ENCODE results near the gene NUDT22. TPM values are rescaled to one million over a fixed set of nuclear protein-coding genes. Genes with fewer than 3 reads are reported as not detected.

NUDT22 gene
- total and polyA plus RNA-seq, 2 donors (not counting 1 experiment from before 2014, with no cell fraction given): 104 to 139 TPM

DNA sequence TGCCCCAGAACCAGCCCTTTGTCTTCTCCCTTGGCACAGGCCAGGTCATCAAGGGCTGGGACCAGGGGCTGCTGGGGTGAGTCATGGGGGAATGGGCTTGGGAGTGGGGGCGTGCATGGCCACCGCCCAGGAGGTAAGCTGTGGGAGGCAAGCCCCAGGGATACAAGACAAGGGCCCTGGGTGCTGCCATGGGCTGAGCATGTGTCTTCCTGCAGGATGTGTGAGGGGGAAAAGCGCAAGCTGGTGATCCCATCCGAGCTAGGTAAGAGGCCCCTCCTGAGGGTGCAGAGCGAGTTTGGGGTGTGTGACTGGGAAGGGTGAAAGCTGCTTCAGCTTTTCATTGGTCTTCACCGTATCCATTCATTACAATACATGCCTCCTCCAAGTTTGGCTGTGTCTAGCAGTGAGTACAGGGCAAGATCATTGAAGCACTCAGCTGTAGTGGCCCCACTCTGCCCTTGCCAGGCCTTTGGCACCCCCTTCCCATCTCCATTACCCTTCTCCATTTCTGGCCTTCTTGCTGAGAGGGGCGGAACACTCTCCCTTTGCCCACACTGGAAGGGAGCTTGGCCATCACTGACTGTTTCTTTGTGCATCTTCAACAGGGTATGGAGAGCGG is 17.3 kb downstream of the NUDT22 start:
- no peak overlapping the region for H3K9ac ChIP-seq (ENCODE audit: low read length)

GRCh38 chr11:64244107-64244506 is 18.0 kb downstream of the NUDT22 start:
- Histone ChIP-seq H3K4me2 (replicated peaks; ENCODE audit: low read depth, low read length, poor library complexity, severe bottlenecking) (no peak overlapping the region), H4K20me1 (ENCODE audit: control insufficient read depth, insufficient read depth, low read length, poor library complexity, severe bottlenecking) (peaks cover 7% of the 10 kb centered on the region), H3K79me2 (ENCODE audit: control insufficient read depth, insufficient read depth, low read length) (peaks cover 9% of the 10 kb centered on the region), H3K27ac (ENCODE audit: low read length in 2 of 2) (no peak overlapping the region), H3K9me3 (ENCODE audit: control extremely low read depth in 1 of 3, control insufficient read depth in 2 of 3, insufficient read depth in 1 of 3, low read length in 2 of 3) (no peaks in the 10 kb centered on the region), H3K4me1 (ENCODE audit: control insufficient read depth in 2 of 2, insufficient read depth in 2 of 2, low read length in 2 of 2) (peaks cover 28 to 57% of the 10 kb centered on the region in 2 donors), H2AFZ (ENCODE audit: insufficient read depth, low read depth, low read length, poor library complexity, severe bottlenecking) (no peak overlapping the region), H3K36me3 (replicated peaks in 1 of 2; ENCODE audit: control extremely low read depth in 1 of 2, control insufficient read depth in 1 of 2, extremely low read depth in 1 of 2, insufficient read depth in 2 of 2, low read length in 1 of 2) (peaks cover 0 to 11% of the 10 kb centered on the region in 2 experiments), H3K4me3 (ENCODE audit: control extremely low read depth in 1 of 5, extremely low read depth in 1 of 5, insufficient read depth in 1 of 5, low read depth in 2 of 5, low read length in 4 of 5) (no peak overlapping the region), H3K27me3 (replicated peaks in 1 of 4; ENCODE audit: control extremely low read depth in 1 of 4, control insufficient read depth in 3 of 4, insufficient read depth in 4 of 4, low read length in 3 of 4) (no peaks in the 10 kb centered on the region), H3K9ac (ENCODE audit: low read length) (no peak overlapping the region)
- peak overlapping the region; percentile 39 for H3K4me3 Mint-ChIP-seq
- WGBS (ENCODE audit: insufficient coverage): 90% methylated on average over 3 of the region's 5 CpGs
- ChIA-PET CTCF (interaction anchor here (1.0 to 10.4 kb wide), 7 partner anchors 11 to 57 kb away, joined by 3 to 141 read pairs (median 5); partner anchors contain the start of genes FERMT3, NUDT22 and TRPT1), POLR2A (interaction anchor here (0.6 to 3.4 kb wide), 8 partner anchors 10 to 1409 kb away, joined by 3 to 22 read pairs (median 4); partner anchors contain the start of genes NUDT22, TRPT1 and VEGFB)
- no peak for DNase-seq
- H3K27ac Mint-ChIP-seq: peak overlapping the region; percentile 53
- peaks cover 46% of the 10 kb centered on the region for H3K4me1 Mint-ChIP-seq
- TF ChIP-seq, protein P1, sequence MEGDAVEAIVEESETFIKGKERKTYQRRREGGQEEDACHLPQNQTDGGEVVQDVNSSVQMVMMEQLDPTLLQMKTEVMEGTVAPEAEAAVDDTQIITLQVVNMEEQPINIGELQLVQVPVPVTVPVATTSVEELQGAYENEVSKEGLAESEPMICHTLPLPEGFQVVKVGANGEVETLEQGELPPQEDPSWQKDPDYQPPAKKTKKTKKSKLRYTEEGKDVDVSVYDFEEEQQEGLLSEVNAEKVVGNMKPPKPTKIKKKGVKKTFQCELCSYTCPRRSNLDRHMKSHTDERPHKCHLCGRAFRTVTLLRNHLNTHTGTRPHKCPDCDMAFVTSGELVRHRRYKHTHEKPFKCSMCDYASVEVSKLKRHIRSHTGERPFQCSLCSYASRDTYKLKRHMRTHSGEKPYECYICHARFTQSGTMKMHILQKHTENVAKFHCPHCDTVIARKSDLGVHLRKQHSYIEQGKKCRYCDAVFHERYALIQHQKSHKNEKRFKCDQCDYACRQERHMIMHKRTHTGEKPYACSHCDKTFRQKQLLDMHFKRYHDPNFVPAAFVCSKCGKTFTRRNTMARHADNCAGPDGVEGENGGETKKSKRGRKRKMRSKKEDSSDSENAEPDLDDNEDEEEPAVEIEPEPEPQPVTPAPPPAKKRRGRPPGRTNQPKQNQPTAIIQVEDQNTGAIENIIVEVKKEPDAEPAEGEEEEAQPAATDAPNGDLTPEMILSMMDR (IDR thresholded peaks at IDR 0.05): no peak
- no peak for TF ChIP-seq EZH2 (IDR thresholded peaks at IDR 0.05; ENCODE audit: borderline replicate concordance, insufficient read depth, low read depth, low read length, poor library complexity, severe bottlenecking)
- ATAC-seq (ENCODE audit: low read depth): no peak
- H3K9me3 Mint-ChIP-seq (ENCODE audit: insufficient read depth): no peaks in the 10 kb centered on the region
- H3K27me3 Mint-ChIP-seq: no peaks in the 10 kb centered on the region
- intact Hi-C loops (cut with micrococcal nuclease): no loop called here

More for the DNA sequence above, 17.3 kb downstream of the NUDT22 start:
- TF ChIP-seq EZH2 (IDR thresholded peaks at IDR 0.05; ENCODE audit: borderline replicate concordance, insufficient read depth, low read depth, low read length, poor library complexity, severe bottlenecking): no peak
- TF ChIP-seq, protein P1 (IDR thresholded peaks at IDR 0.05): no peak
- H3K27ac Mint-ChIP-seq: peak overlapping the region; percentile 65
- Histone ChIP-seq H2AFZ (ENCODE audit: insufficient read depth, low read depth, low read length, poor library complexity, severe bottlenecking) (no peak overlapping the region), H3K27me3 (replicated peaks in 1 of 4; ENCODE audit: control extremely low read depth in 1 of 4, control insufficient read depth in 3 of 4, insufficient read depth in 4 of 4, low read length in 3 of 4) (no peaks in the 10 kb centered on the region), H4K20me1 (ENCODE audit: control insufficient read depth, insufficient read depth, low read length, poor library complexity, severe bottlenecking) (peaks cover 7% of the 10 kb centered on the region), H3K27ac (ENCODE audit: low read length in 2 of 2) (no peak overlapping the region), H3K4me2 (replicated peaks; ENCODE audit: low read depth, low read length, poor library complexity, severe bottlenecking) (no peak overlapping the region), H3K36me3 (replicated peaks in 1 of 2; ENCODE audit: control extremely low read depth in 1 of 2, control insufficient read depth in 1 of 2, extremely low read depth in 1 of 2, insufficient read depth in 2 of 2, low read length in 1 of 2) (peaks cover 0 to 18% of the 10 kb centered on the region in 2 experiments), H3K4me3 (ENCODE audit: control extremely low read depth in 1 of 5, extremely low read depth in 1 of 5, insufficient read depth in 1 of 5, low read depth in 2 of 5, low read length in 4 of 5) (no peak overlapping the region), H3K79me2 (ENCODE audit: control insufficient read depth, insufficient read depth, low read length) (peaks cover 9% of the 10 kb centered on the region), H3K9me3 (ENCODE audit: control extremely low read depth in 1 of 3, control insufficient read depth in 2 of 3, insufficient read depth in 1 of 3, low read length in 2 of 3) (no peaks in the 10 kb centered on the region), H3K4me1 (ENCODE audit: control insufficient read depth in 2 of 2, insufficient read depth in 2 of 2, low read length in 2 of 2) (peaks cover 28 to 65% of the 10 kb centered on the region in 2 donors)
- intact Hi-C loops (cut with micrococcal nuclease): no loop called here
- WGBS (ENCODE audit: insufficient coverage): 86% methylated on average over 3 of the region's 8 CpGs
- peaks cover 54% of the 10 kb centered on the region for H3K4me1 Mint-ChIP-seq
- ATAC-seq (ENCODE audit: low read depth) (no peak), DNase-seq (no peak)
- no peaks in the 10 kb centered on the region for H3K9me3 Mint-ChIP-seq (ENCODE audit: insufficient read depth)
- H3K4me3 Mint-ChIP-seq: peak overlapping the region; percentile 66
- POLR2A ChIA-PET: interaction anchor here (0.6 to 3.4 kb wide), 5 partner anchors 10 to 38 kb away, joined by 3 to 22 read pairs (median 4); partner anchors contain the start of genes NUDT22 and TRPT1
- CTCF ChIA-PET: interaction anchor here (0.9 to 10.4 kb wide), 8 partner anchors 10 to 112 kb away, joined by 3 to 141 read pairs (median 5); partner anchors contain the start of genes FERMT3, NUDT22 and TRPT1
- H3K27me3 Mint-ChIP-seq: no peaks in the 10 kb centered on the region
